ENCODE results near the gene CYP27A1.
"Not testable (repeated sequence)": the region's sequence is repeated elsewhere in the genome, so short reads cannot be mapped to it uniquely, and the experiment has no call there.

Gene CYP27A1

DNA sequence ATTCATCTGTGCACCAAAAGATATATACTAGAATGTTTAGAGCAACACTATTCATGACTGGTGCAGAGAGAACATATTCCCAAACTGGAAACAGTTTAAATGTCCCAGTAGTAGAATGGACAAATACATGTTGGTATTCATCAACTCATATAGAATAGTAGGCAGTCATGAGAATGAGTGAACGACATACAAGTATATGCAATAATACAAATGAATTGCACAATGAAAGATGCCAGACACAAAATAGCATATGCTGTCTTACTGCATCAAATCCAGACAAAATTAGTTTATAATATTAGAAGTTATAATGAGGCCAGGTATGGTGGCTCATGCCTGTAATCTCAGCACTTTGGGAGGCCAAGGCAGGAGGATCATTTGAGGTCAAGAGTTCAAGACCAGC, 57.9 kb downstream of the CYP27A1 start:
- H4K20me1 ChIP-seq (ENCODE audit: low read depth, low read length) = no peaks in the 10 kb centered on the region
- H2AFZ ChIP-seq (ENCODE audit: low read depth, low read length, severe bottlenecking) = no peak overlapping the region
- no peaks in the 10 kb centered on the region for H3K36me3 ChIP-seq (ENCODE audit: low read length)

DNA sequence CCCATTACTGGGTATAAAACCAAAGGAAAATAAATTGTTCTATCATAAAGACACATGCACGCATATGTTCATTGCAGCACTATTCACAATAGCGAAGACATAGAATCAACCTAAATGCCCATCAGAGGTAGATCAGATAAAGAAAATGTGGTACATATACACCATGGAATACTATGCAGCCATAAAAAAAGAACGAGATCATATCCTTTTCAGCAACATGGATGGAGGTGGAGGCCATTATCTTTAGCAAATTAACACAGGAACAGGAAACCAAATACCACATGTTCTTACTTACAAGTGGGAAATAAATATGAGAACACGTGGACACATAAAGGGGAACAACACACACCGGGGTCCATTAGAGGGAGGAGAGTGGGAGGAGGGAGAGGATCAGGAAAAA, 62.4 kb downstream of the CYP27A1 start:
- not testable (repeated sequence) for H3K27ac ChIP-seq (ENCODE audit: low read depth, low read length); H2AFZ ChIP-seq (ENCODE audit: low read depth, low read length, severe bottlenecking); H3K4me2 ChIP-seq (ENCODE audit: low read depth, low read length, poor library complexity, severe bottlenecking); H4K20me1 ChIP-seq (ENCODE audit: low read depth, low read length); H3K9me3 ChIP-seq (ENCODE audit: insufficient read depth, low read length); H3K27me3 ChIP-seq (ENCODE audit: low read length); H3K9me2 ChIP-seq (replicated peaks; ENCODE audit: insufficient read depth, low read length); H3K4me3 ChIP-seq (ENCODE audit: insufficient read depth, low read length, poor library complexity, severe bottlenecking); H3K36me3 ChIP-seq (ENCODE audit: low read length); H3F3A ChIP-seq (ENCODE audit: insufficient read depth); H3K79me2 ChIP-seq (ENCODE audit: insufficient read depth, low read length); H3K9ac ChIP-seq (ENCODE audit: low read length)

More for the DNA sequence above, 57.9 kb downstream of the CYP27A1 start:
- Histone ChIP-seq H3K9ac (ENCODE audit: low read length) (no peak overlapping the region), H3K4me3 (ENCODE audit: insufficient read depth, low read length, poor library complexity, severe bottlenecking) (no peak overlapping the region), H3F3A (ENCODE audit: insufficient read depth) (no peaks in the 10 kb centered on the region), H3K9me2 (replicated peaks; ENCODE audit: insufficient read depth, low read length) (no peaks in the 10 kb centered on the region), H3K79me2 (ENCODE audit: insufficient read depth, low read length) (no peaks in the 10 kb centered on the region), H3K27me3 (ENCODE audit: low read length) (no peaks in the 10 kb centered on the region), H3K4me2 (ENCODE audit: low read depth, low read length, poor library complexity, severe bottlenecking) (no peak overlapping the region), H3K27ac (ENCODE audit: low read depth, low read length) (no peak overlapping the region), H3K9me3 (ENCODE audit: insufficient read depth, low read length) (no peaks in the 10 kb centered on the region)
- TF ChIP-seq, protein P1, sequence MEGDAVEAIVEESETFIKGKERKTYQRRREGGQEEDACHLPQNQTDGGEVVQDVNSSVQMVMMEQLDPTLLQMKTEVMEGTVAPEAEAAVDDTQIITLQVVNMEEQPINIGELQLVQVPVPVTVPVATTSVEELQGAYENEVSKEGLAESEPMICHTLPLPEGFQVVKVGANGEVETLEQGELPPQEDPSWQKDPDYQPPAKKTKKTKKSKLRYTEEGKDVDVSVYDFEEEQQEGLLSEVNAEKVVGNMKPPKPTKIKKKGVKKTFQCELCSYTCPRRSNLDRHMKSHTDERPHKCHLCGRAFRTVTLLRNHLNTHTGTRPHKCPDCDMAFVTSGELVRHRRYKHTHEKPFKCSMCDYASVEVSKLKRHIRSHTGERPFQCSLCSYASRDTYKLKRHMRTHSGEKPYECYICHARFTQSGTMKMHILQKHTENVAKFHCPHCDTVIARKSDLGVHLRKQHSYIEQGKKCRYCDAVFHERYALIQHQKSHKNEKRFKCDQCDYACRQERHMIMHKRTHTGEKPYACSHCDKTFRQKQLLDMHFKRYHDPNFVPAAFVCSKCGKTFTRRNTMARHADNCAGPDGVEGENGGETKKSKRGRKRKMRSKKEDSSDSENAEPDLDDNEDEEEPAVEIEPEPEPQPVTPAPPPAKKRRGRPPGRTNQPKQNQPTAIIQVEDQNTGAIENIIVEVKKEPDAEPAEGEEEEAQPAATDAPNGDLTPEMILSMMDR (IDR thresholded peaks at IDR 0.05; ENCODE audit: insufficient read depth, low read length, poor library complexity, severe bottlenecking) = no peak
- no peak for TF ChIP-seq EZH2phosphoT487 (conservative IDR thresholded peaks at IDR 0.05; ENCODE audit: low read length)

DNA sequence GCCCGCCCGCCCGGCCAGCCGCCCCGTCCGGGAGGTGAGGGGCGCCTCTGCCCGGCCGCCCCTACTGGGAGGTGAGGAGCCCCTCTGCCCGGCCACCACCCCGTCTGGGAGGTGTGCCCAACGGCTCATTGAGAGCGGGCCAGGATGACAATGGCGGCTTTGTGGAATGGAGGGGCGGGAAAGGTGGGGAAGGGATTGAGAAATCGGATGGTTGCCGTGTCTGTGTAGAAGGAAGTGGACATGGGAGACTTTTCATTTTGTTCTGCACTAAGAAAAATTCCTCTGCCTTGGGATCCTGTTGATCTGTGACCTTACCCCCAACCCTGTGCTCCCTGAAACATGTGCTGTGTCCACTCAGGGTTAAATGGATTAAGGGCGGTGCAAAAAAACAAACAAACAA, 65.0 kb downstream of the CYP27A1 start:
- not testable (repeated sequence) for H3K9me2 ChIP-seq (replicated peaks; ENCODE audit: insufficient read depth, low read length); H3K79me2 ChIP-seq (ENCODE audit: insufficient read depth, low read length); H3K27ac ChIP-seq (ENCODE audit: low read depth, low read length); H3K27me3 ChIP-seq (ENCODE audit: low read length); H3K9me3 ChIP-seq (ENCODE audit: insufficient read depth, low read length); H3K4me2 ChIP-seq (ENCODE audit: low read depth, low read length, poor library complexity, severe bottlenecking); H3F3A ChIP-seq (ENCODE audit: insufficient read depth); H2AFZ ChIP-seq (ENCODE audit: low read depth, low read length, severe bottlenecking); H4K20me1 ChIP-seq (ENCODE audit: low read depth, low read length); H3K9ac ChIP-seq (ENCODE audit: low read length); H3K4me3 ChIP-seq (ENCODE audit: insufficient read depth, low read length, poor library complexity, severe bottlenecking); H3K36me3 ChIP-seq (ENCODE audit: low read length)

DNA sequence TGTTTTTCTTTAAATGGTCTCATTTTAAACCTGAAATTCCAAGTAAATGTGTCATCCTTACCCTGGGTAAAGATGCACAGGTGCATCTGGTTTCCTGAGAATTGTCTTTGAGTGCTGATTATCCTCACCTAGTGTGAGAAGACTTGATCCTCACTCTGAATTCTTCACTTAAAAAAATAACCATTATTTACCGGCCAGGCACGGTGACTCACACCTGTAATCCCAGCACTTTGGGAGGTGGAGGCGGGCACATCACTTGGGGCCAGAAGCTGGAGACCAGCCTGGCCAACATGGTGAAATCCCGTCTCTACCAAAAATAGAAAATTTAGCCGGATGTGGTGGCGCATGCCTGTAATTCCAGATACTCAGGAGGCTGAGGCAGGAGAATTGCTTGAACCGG, 67.8 kb downstream of the CYP27A1 start:
- Histone ChIP-seq H3K9ac (ENCODE audit: low read length) (no peak overlapping the region), H3K4me2 (ENCODE audit: low read depth, low read length, poor library complexity, severe bottlenecking) (no peak overlapping the region), H3K9me3 (ENCODE audit: insufficient read depth, low read length) (no peaks in the 10 kb centered on the region), H3K4me3 (ENCODE audit: insufficient read depth, low read length, poor library complexity, severe bottlenecking) (no peak overlapping the region), H3K27me3 (ENCODE audit: low read length) (no peaks in the 10 kb centered on the region), H3K9me2 (replicated peaks; ENCODE audit: insufficient read depth, low read length) (no peaks in the 10 kb centered on the region), H2AFZ (ENCODE audit: low read depth, low read length, severe bottlenecking) (no peak overlapping the region), H3F3A (ENCODE audit: insufficient read depth) (no peaks in the 10 kb centered on the region), H4K20me1 (ENCODE audit: low read depth, low read length) (no peaks in the 10 kb centered on the region), H3K36me3 (ENCODE audit: low read length) (no peaks in the 10 kb centered on the region), H3K27ac (ENCODE audit: low read depth, low read length) (no peak overlapping the region), H3K79me2 (ENCODE audit: insufficient read depth, low read length) (no peaks in the 10 kb centered on the region)
- TF ChIP-seq EZH2phosphoT487 (conservative IDR thresholded peaks at IDR 0.05; ENCODE audit: low read length) = no peak
- TF ChIP-seq, protein P1 (IDR thresholded peaks at IDR 0.05; ENCODE audit: insufficient read depth, low read length, poor library complexity, severe bottlenecking) = no peak
